ENCODE measurements around the gene KRT35. TPM values are rescaled to one million over a fixed set of nuclear protein-coding genes. Genes with fewer than 3 reads are reported as not detected.
A peak's percentile ranks its signal among the peaks of the same experiment; 100 is the strongest.

Gene KRT35
- total and polyA plus RNA-seq, 2 of the 13 experiments (the other 11 are each of a cell fraction or from before 2014, with no cell fraction given): not detected

DNA sequence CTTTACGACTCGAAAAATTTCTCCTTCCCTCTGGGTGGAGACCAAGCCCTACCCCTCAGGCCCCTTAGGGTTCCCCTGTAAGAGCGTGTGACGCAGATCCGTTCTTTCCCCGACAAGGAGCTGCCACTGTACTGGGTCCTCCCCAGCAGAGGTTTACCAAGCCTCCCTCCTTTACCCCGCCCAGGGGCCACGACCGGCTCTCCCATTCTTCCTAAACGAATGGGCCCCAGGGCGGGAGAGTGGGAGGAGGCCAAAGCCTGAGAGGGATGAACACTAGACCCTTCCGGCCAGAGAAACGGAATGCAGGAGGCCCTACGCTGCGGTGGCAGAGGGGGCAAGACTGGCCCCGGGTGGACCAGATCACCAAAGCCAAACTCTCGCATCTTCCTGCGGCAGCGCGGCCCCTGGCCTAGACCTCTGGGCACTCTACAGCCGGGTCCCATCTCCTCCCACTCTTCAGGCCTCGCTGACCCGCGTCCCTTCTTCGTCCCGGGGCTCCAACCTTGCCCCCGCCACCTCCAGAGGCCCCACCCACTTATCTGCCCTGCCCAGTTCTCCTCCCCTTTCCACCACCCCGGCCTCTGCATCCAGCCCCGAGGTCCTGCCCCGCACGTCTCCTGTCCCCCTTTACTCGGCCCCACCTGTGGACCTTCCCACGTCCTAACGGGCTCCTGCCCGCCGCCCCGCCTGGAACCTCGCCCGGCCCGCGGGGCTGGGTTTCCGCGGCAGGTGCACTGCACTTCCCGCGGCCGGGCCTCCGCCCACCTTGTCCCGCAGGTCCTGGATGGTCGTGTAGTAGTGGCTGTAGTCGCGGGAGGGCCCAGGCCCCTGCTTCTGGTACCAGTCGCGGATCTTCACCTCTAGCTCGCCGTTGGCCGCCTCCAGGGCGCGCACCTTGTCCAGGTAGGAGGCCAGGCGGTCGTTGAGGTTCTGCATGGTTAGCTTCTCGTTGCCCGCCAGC is 46.4 kb upstream of the KRT35 start (continued):
- TF ChIP-seq, protein P1, sequence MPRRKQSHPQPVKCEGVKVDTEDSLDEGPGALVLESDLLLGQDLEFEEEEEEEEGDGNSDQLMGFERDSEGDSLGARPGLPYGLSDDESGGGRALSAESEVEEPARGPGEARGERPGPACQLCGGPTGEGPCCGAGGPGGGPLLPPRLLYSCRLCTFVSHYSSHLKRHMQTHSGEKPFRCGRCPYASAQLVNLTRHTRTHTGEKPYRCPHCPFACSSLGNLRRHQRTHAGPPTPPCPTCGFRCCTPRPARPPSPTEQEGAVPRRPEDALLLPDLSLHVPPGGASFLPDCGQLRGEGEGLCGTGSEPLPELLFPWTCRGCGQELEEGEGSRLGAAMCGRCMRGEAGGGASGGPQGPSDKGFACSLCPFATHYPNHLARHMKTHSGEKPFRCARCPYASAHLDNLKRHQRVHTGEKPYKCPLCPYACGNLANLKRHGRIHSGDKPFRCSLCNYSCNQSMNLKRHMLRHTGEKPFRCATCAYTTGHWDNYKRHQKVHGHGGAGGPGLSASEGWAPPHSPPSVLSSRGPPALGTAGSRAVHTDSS (CRISPR knock-in tag; conservative IDR thresholded peaks at IDR 0.05): no peak
- TF ChIP-seq, protein P2, sequence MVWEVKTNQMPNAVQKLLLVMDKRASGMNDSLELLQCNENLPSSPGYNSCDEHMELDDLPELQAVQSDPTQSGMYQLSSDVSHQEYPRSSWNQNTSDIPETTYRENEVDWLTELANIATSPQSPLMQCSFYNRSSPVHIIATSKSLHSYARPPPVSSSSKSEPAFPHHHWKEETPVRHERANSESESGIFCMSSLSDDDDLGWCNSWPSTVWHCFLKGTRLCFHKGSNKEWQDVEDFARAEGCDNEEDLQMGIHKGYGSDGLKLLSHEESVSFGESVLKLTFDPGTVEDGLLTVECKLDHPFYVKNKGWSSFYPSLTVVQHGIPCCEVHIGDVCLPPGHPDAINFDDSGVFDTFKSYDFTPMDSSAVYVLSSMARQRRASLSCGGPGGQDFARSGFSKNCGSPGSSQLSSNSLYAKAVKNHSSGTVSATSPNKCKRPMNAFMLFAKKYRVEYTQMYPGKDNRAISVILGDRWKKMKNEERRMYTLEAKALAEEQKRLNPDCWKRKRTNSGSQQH (CRISPR knock-in tag; IDR thresholded peaks at IDR 0.05; ENCODE audit: low read depth): no peak
- TF ChIP-seq ZNF44 (CRISPR knock-in tag; IDR thresholded peaks at IDR 0.05): peak; percentile 48; the same call in 1 of the 2 replicates
- TF ChIP-seq ZNF160 (CRISPR knock-in tag; IDR thresholded peaks at IDR 0.05): no peak
- TF ChIP-seq ZNF275 (CRISPR knock-in tag; IDR thresholded peaks at IDR 0.05; ENCODE audit: borderline replicate concordance): no peak
- TF ChIP-seq ZNF747 (CRISPR knock-in tag; IDR thresholded peaks at IDR 0.05; ENCODE audit: borderline replicate concordance): no peak
- no peak for TF ChIP-seq GATAD2A (CRISPR knock-in tag; IDR thresholded peaks at IDR 0.05)
- no peak for TF ChIP-seq NR2F6 (IDR thresholded peaks at IDR 0.05)
- TF ChIP-seq NR2F6 (CRISPR knock-in tag; IDR thresholded peaks at IDR 0.05): no peak
- TF ChIP-seq, protein P3, sequence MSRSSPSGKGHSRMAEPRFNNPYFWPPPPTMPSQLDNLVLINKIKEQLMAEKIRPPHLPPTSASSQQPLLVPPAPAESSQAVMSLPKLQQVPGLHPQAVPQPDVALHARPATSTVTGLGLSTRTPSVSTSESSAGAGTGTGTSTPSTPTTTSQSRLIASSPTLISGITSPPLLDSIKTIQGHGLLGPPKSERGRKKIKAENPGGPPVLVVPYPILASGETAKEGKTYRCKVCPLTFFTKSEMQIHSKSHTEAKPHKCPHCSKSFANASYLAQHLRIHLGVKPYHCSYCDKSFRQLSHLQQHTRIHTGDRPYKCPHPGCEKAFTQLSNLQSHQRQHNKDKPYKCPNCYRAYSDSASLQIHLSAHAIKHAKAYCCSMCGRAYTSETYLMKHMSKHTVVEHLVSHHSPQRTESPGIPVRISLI (CRISPR knock-in tag; IDR thresholded peaks at IDR 0.05; ENCODE audit: borderline replicate concordance): no peak
- TF ChIP-seq, protein P4, sequence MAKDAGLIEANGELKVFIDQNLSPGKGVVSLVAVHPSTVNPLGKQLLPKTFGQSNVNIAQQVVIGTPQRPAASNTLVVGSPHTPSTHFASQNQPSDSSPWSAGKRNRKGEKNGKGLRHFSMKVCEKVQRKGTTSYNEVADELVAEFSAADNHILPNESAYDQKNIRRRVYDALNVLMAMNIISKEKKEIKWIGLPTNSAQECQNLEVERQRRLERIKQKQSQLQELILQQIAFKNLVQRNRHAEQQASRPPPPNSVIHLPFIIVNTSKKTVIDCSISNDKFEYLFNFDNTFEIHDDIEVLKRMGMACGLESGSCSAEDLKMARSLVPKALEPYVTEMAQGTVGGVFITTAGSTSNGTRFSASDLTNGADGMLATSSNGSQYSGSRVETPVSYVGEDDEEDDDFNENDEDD (CRISPR knock-in tag; IDR thresholded peaks at IDR 0.05; ENCODE audit: borderline replicate concordance): no peak
- 0 out of 2 replicates have a peak, but pooled peaks have one; percentile 10 for TF ChIP-seq NFYB (CRISPR knock-in tag; IDR thresholded peaks at IDR 0.05)
- TF ChIP-seq NCOA1 (CRISPR knock-in tag; IDR thresholded peaks at IDR 0.05): 0 out of 2 replicates have a peak, but pooled peaks have one; percentile 40
- TF ChIP-seq NR2F1 (CRISPR knock-in tag; IDR thresholded peaks at IDR 0.05): no peak
- TF ChIP-seq FOXK2 (IDR thresholded peaks at IDR 0.05): no peak
- no peak for TF ChIP-seq NCOA2 (CRISPR knock-in tag; IDR thresholded peaks at IDR 0.05)
- no peak for TF ChIP-seq MLXIP (CRISPR knock-in tag; IDR thresholded peaks at IDR 0.05; ENCODE audit: borderline replicate concordance)
- TF ChIP-seq CBX5 (CRISPR knock-in tag; IDR thresholded peaks at IDR 0.05; ENCODE audit: borderline replicate concordance): no peak
